SK-N-SH (cell line): ENCODE data around the gene SVOP. TPM values are rescaled to one million over a fixed set of nuclear protein-coding genes. Genes with fewer than 3 reads are reported as not detected.

Experiments
- CTCF ChIA-PET: fragments of 300-600, 350-600 bp; formaldehyde crosslinking; extraction: SDS; loops from one replicate; lab custom pipeline; 2021; lab: Yijun Ruan, JAX
- POLR2A ChIA-PET: fragments of 350-600 bp; sonication (Branson Sonifier 250); formaldehyde crosslinking; extraction: SDS; loops from one replicate; lab custom pipeline; 2020; ENCODE audit warnings: antibody characterized with exemption, inconsistent platforms; lab: Yijun Ruan, JAX
- DNase-seq: peaks from one replicate; pipeline ENCODE4 v3.0.0; 2012
- H2AFZ ChIP-seq: fragments of 200-600 bp; sonication (generic); 2 replicates; pipeline ENCODE4 v1.8.1; 2016; ENCODE audit warnings: antibody characterized with exemption, mild to moderate bottlenecking, low read depth
- H3F3A ChIP-seq: fragments of 200-600 bp; sonication (generic); replicated peaks from 2 replicates; pipeline ENCODE3; 2016; ENCODE audit warnings: antibody characterized with exemption, mild to moderate bottlenecking; ENCODE audit not compliant: insufficient read depth
- H3K27ac ChIP-seq, 2 experiments: fragments of 200-500 bp in 1 of 2; fragments of 200-600 bp in 1 of 2; sonication (Bioruptor generic) in 1 of 2; sonication (generic), shearing (Covaris generic) in 1 of 2; 2 replicates each; pipeline versions ENCODE4 v1.5.1 to v1.6.1; 2014 to 2016; ENCODE audit warnings: low read depth in 2 of 2, inconsistent platforms in 1 of 2, low read length in 1 of 2, mild to moderate bottlenecking in 1 of 2, mixed read lengths in 1 of 2
- H3K27me3 ChIP-seq: fragments of 200-600 bp; sonication (generic), shearing (Covaris generic); 2 replicates; pipeline ENCODE4 v1.6.1; 2016; ENCODE audit warnings: mixed run types; ENCODE audit not compliant: insufficient read depth
- H3K36me3 ChIP-seq, 2 experiments: fragments of 200-500 bp in 1 of 2; fragments of 200-600 bp in 1 of 2; sonication (Bioruptor generic) in 1 of 2; sonication (generic) in 1 of 2; replicated peaks in 1 of 2; 2 replicates each; pipeline versions ENCODE3 to v1.5.1; 2014 to 2016; ENCODE audit warnings: low read length in 1 of 2, mild to moderate bottlenecking in 1 of 2; ENCODE audit not compliant: insufficient read depth in 2 of 2, control insufficient read depth in 1 of 2
- H3K4me1 ChIP-seq, 2 experiments: fragments of 200-500 bp in 1 of 2; fragments of 200-600 bp in 1 of 2; sonication (Bioruptor generic) in 1 of 2; sonication (generic), shearing (Covaris generic) in 1 of 2; 2 replicates each; pipeline versions ENCODE4 v1.5.1 to v1.6.1; 2014 to 2016; ENCODE audit warnings: low read depth in 1 of 2, low read length in 1 of 2, mixed run types in 1 of 2; ENCODE audit not compliant: insufficient read depth in 2 of 2, control insufficient read depth in 1 of 2
- H3K4me2 ChIP-seq: fragments of 200-600 bp; sonication (generic), shearing (Covaris generic); 2 replicates; pipeline ENCODE4 v1.6.1; 2017; ENCODE audit warnings: mixed run types
- H3K4me3 ChIP-seq, 2 experiments: fragments of 200-500 bp in 1 of 2; fragments of 200-600 bp in 1 of 2; sonication (Bioruptor generic) in 1 of 2; sonication (generic), shearing (Covaris generic) in 1 of 2; 2 replicates each; pipeline versions ENCODE4 v1.5.1 to v1.8.1; 2014 to 2016; ENCODE audit warnings: low read depth in 2 of 2, inconsistent platforms in 1 of 2, low read length in 1 of 2, mild to moderate bottlenecking in 1 of 2, mixed read lengths in 1 of 2, moderate library complexity in 1 of 2
- H3K79me2 ChIP-seq: fragments of 200-600 bp; sonication (generic); 2 replicates; pipeline ENCODE4 v1.8.1; 2017; ENCODE audit warnings: mild to moderate bottlenecking; ENCODE audit not compliant: insufficient read depth
- H3K9ac ChIP-seq: fragments of 200-600 bp; sonication (generic); 2 replicates; pipeline ENCODE4 v1.6.1; 2017; ENCODE audit warnings: mixed run types
- H3K9me2 ChIP-seq: fragments of 200-600 bp; sonication (generic); 2 replicates; pipeline ENCODE4 v1.6.1; 2017; ENCODE audit warnings: mixed run types
- H3K9me3 ChIP-seq: fragments of 200-600 bp; sonication (generic); 2 replicates; pipeline ENCODE4 v1.6.1; 2017; ENCODE audit warnings: mixed run types, mild to moderate bottlenecking, moderate library complexity
- H4K20me1 ChIP-seq: fragments of 200-600 bp; sonication (generic); 2 replicates; pipeline ENCODE4 v1.6.1; 2017; ENCODE audit warnings: mild to moderate bottlenecking, mixed run types; ENCODE audit not compliant: insufficient read depth
- CHD2 ChIP-seq: fragments of 150-350 bp; IDR thresholded peaks from 2 replicates; pipeline ENCODE4 v1.6.1; 2018; ENCODE audit warnings: low read length; ENCODE audit not compliant: partially characterized antibody
- EP300 ChIP-seq, 2 experiments: IDR thresholded peaks; 2 replicates each; pipeline versions ENCODE4 v1.4.0 to v1.6.1; 2012; ENCODE audit warnings: borderline replicate concordance in 1 of 2, low read depth in 1 of 2, low read length in 1 of 2
- IRF3 ChIP-seq: fragments of 150-350 bp; IDR thresholded peaks from 2 replicates; pipeline ENCODE4 v1.6.1; 2016; ENCODE audit warnings: mild to moderate bottlenecking, low read depth, low read length
- MAX ChIP-seq: IDR thresholded peaks from 2 replicates; pipeline ENCODE4 v1.4.0; 2012; ENCODE audit warnings: low read depth
- MEF2A ChIP-seq: IDR thresholded peaks from 2 replicates; pipeline ENCODE4 v1.4.0; 2012; ENCODE audit warnings: low read depth, borderline replicate concordance
- NRF1 ChIP-seq: IDR thresholded peaks from 2 replicates; pipeline ENCODE4 v1.6.1; 2012; ENCODE audit warnings: low read depth, mild to moderate bottlenecking, low read length
- RAD21 ChIP-seq: IDR thresholded peaks from 2 replicates; pipeline ENCODE4 v1.6.1; 2012; ENCODE audit warnings: mild to moderate bottlenecking, low read length
- REST ChIP-seq: IDR thresholded peaks from 2 replicates; pipeline ENCODE4 v1.6.1; 2012; ENCODE audit warnings: mild to moderate bottlenecking, low read depth, low read length, moderate library complexity
- SIN3A ChIP-seq: IDR thresholded peaks from 2 replicates; pipeline ENCODE4 v1.6.1; 2012; ENCODE audit warnings: low read depth, mild to moderate bottlenecking, low read length, moderate library complexity, borderline replicate concordance
- SMC3 ChIP-seq: IDR thresholded peaks from 2 replicates; pipeline ENCODE4 v1.6.1; 2012; ENCODE audit warnings: low read depth, low read length, improper control_type of control experiment
- USF1 ChIP-seq: IDR thresholded peaks from 2 replicates; pipeline ENCODE4 v1.4.0; 2012; ENCODE audit warnings: low read depth, borderline replicate concordance
- WGBS: methylation state at CpG from one replicate; pipeline ENCODE4 v1.1.6; 2017; ENCODE audit warnings: low lambda C conversion rate; 5-methylcytosine and 5-hydroxymethylcytosine counted together
- polyA plus RNA-seq, 3 experiments: library from polyadenylated mRNA; depleted of rRNA; stranded (reverse); fragments of >200 nt; gene quantifications; 2 replicates each; pipeline ENCODE4 v1.2.3, GENCODE V29; 2012

Gene SVOP
- polyA plus RNA-seq, 1 of the 3 experiments (the other 2 are of a cell fraction), result 0.07 TPM

GRCh38 chr12:108977360-108977759, 43.5 kb downstream of the SVOP start (continued):
- TF ChIP-seq IRF3 (no peak), MAX (no peak), USF1 (no peak)

- H3K79me2 ChIP-seq, result no peaks in the 10 kb centered on the region
- H3K4me2 ChIP-seq, result no peak overlapping the region
- CTCF ChIA-PET, result interaction anchor here (0.7 to 1.2 kb wide), 3 partner anchors 11 to 771 kb away, joined by 3 read pairs; no protein-coding TSS in a partner anchor
- TF ChIP-seq CHD2, result no peak
- no peaks in the 10 kb centered on the region for H4K20me1 ChIP-seq
- no peaks in the 10 kb centered on the region for H3K9me2 ChIP-seq
- H3K36me3 ChIP-seq, result no peaks in the 10 kb centered on the region
- H3K27me3 ChIP-seq, result no peaks in the 10 kb centered on the region
- H3K4me3 ChIP-seq, result no peak overlapping the region
- H3K9ac ChIP-seq, result no peak overlapping the region
- no peak overlapping the region for H2AFZ ChIP-seq
- POLR2A ChIA-PET, result no interaction called here
- no peak for DNase-seq
- no peaks in the 10 kb centered on the region for H3K9me3 ChIP-seq
- no peaks in the 10 kb centered on the region for H3F3A ChIP-seq
- no peaks in the 10 kb centered on the region for H3K4me1 ChIP-seq
- H3K27ac ChIP-seq, result no peak overlapping the region
- 61% methylated on average over 2 of the region's 2 CpGs for WGBS
Measured at GRCh38 chr12:108975024-108975593, 45.8 kb downstream of the SVOP start.

GRCh38 chr12:108973629-108974152, 47.2 kb downstream of the SVOP start:
- 60% methylated on average over 4 of the region's 4 CpGs for WGBS
- CTCF ChIA-PET, result interaction anchor here (1.2 kb wide), 1 partner anchor 10 kb away, joined by 3 read pairs; no protein-coding TSS in a partner anchor
- TF ChIP-seq SMC3 (no peak), REST (no peak), EP300 (IDR thresholded peaks at IDR 0.05; ENCODE audit: borderline replicate concordance in 1 of 2, low read depth in 1 of 2, low read length in 1 of 2) (no peak), NRF1 (no peak), MEF2A (no peak), RAD21 (no peak), MAX (no peak), CHD2 (no peak), SIN3A (no peak)
- TF ChIP-seq, all 33 proteins: peak for 0

More at GRCh38 chr12:108973629-108974152, 47.2 kb downstream of the SVOP start:
- no peaks in the 10 kb centered on the region for H3K9me3 ChIP-seq
- no peaks in the 10 kb centered on the region for H3K36me3 ChIP-seq
- no peaks in the 10 kb centered on the region for H4K20me1 ChIP-seq
- H3K4me2 ChIP-seq, result no peak overlapping the region
- H3K79me2 ChIP-seq, result no peaks in the 10 kb centered on the region
- no peak for DNase-seq
- no peak overlapping the region for H3K27ac ChIP-seq
- no peaks in the 10 kb centered on the region for H3K9me2 ChIP-seq
- no peaks in the 10 kb centered on the region for H3K4me1 ChIP-seq
- H2AFZ ChIP-seq, result no peak overlapping the region
- POLR2A ChIA-PET, result no interaction called here
- H3K4me3 ChIP-seq, result no peak overlapping the region
- no peak overlapping the region for H3K9ac ChIP-seq
- H3K27me3 ChIP-seq, result no peaks in the 10 kb centered on the region
- no peaks in the 10 kb centered on the region for H3F3A ChIP-seq
